Retinal pigment epithelial cell (primary cell): ENCODE measurements around the gene GPX8.

Experiments
- DNase-seq: peaks from one replicate; pipeline ENCODE4 v3.0.0-alpha.2; 2010; ENCODE audit warnings: low read depth
- H3K4me3 ChIP-seq: 2 replicates; pipeline ENCODE4 v1.5.1; 2011; ENCODE audit warnings: mild to moderate bottlenecking, low read length, control low read depth, moderate library complexity
- CTCF ChIP-seq: conservative IDR thresholded peaks from 2 replicates; pipeline ENCODE4 v1.5.1; 2011; ENCODE audit warnings: low read depth, low read length, control low read depth, inconsistent platforms

Gene GPX8

GRCh38 chr5:55180016-55180415, 20.0 kb downstream of the GPX8 start:
- TF ChIP-seq CTCF, result no peak
- DNase-seq, result no peak
- no peak overlapping the region for H3K4me3 ChIP-seq

GRCh38 chr5:55187370-55187769, 27.4 kb downstream of the GPX8 start:
- DNase-seq, result no peak
- no peak overlapping the region for H3K4me3 ChIP-seq
- TF ChIP-seq CTCF, result peak; percentile 51

GRCh38 chr5:55188656-55189540, 28.9 kb downstream of the GPX8 start:
- H3K4me3 ChIP-seq, result no peak overlapping the region
- DNase-seq, result no peak
- TF ChIP-seq CTCF, result no peak

- TF ChIP-seq CTCF, result no peak
- no peak overlapping the region for H3K4me3 ChIP-seq
- DNase-seq, result no peak
Observed at GRCh38 chr5:55191165-55191564, 31.2 kb downstream of the GPX8 start.

GRCh38 chr5:55205001-55205400, 45.0 kb downstream of the GPX8 start:
- DNase-seq, result no peak
- H3K4me3 ChIP-seq, result no peak overlapping the region
- no peak for TF ChIP-seq CTCF

GRCh38 chr5:55211184-55211874, 51.4 kb downstream of the GPX8 start:
- TF ChIP-seq CTCF, result no peak
- DNase-seq, result no peak
- no peak overlapping the region for H3K4me3 ChIP-seq
